GM12878 (cell line): ENCODE data around the gene SLC34A3.

Experiments
- MEF2A ChIP-seq: IDR thresholded peaks from 2 replicates; pipeline ENCODE4 v1.6.1; 2011; ENCODE audit warnings: low read depth, mild to moderate bottlenecking, low read length, moderate library complexity; ENCODE audit not compliant: insufficient read depth
- NR2C2 ChIP-seq: IDR thresholded peaks from 2 replicates; pipeline ENCODE4 v1.6.1; 2011; ENCODE audit warnings: borderline replicate concordance, low read depth; ENCODE audit not compliant: control insufficient read depth, insufficient read length
- SPI1 ChIP-seq: IDR thresholded peaks from 2 replicates; pipeline ENCODE4 v1.6.1; 2011; ENCODE audit warnings: low read depth, mild to moderate bottlenecking, low read length, moderate library complexity, borderline replicate concordance; ENCODE audit not compliant: insufficient read depth
- ZSCAN29 ChIP-seq: fragments of 450-650 bp; IDR thresholded peaks from 2 replicates; pipeline ENCODE4 v1.6.1; 2017; ENCODE audit warnings: mild to moderate bottlenecking, moderate library complexity
- TF ChIP-seq, protein P1 (sequence below): IDR thresholded peaks from 2 replicates; pipeline ENCODE4 v1.6.1; 2012; ENCODE audit warnings: low read length, inconsistent platforms

DNA sequence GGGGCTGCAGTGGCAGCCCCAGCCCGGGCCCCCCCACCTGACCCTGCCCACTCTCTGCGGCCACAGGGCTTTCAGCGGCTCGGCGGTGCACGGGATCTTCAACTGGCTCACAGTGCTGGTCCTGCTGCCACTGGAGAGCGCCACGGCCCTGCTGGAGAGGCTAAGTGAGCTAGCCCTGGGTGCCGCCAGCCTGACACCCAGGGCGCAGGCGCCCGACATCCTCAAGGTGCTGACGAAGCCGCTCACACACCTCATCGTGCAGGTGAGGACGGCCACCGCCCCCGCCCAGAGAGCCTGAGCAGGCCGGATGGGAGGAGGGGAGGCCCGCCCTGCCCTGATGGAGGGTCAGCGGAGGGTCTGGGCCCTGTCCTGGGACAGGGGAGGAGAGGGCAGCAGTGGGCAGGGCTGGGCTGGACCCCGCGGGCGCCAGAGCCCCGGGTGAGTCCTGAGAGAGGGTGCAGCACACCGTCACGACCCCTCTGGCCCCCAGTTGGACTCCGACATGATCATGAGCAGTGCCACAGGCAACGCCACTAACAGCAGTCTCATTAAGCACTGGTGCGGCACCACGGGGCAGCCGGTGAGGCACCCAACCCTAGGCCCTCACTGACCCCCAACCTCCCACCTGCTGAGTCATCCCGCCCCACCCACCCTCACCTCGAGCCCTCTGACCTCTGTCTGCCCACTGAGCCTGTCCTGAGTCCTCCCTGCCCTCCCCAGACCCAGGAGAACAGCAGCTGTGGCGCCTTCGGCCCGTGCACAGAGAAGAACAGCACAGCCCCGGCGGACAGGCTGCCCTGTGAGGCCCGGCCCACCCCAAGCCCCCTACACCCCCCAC is 2.7 kb downstream of the SLC34A3 start:
- no peak for TF ChIP-seq SPI1
- TF ChIP-seq ZSCAN29 = no peak
- no peak for TF ChIP-seq NR2C2
- no peak for TF ChIP-seq MEF2A
- TF ChIP-seq, protein P1, sequence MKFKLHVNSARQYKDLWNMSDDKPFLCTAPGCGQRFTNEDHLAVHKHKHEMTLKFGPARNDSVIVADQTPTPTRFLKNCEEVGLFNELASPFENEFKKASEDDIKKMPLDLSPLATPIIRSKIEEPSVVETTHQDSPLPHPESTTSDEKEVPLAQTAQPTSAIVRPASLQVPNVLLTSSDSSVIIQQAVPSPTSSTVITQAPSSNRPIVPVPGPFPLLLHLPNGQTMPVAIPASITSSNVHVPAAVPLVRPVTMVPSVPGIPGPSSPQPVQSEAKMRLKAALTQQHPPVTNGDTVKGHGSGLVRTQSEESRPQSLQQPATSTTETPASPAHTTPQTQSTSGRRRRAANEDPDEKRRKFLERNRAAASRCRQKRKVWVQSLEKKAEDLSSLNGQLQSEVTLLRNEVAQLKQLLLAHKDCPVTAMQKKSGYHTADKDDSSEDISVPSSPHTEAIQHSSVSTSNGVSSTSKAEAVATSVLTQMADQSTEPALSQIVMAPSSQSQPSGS = no peak
